Endothelial cell of umbilical vein (primary cell): ENCODE data around the gene GPR17. TPM values are rescaled to one million over a fixed set of nuclear protein-coding genes. Genes with fewer than 3 reads are reported as not detected.

ENCODE experiments used
- BruUV-seq: library from RNA; stranded (reverse); fragments of 400-500 nt; replicated peaks from 2 replicates; lab custom pipeline; 2021; lab: Mats Ljungman, UMichigan
- CTCF ChIA-PET: fragments of 300-600, 350-600 bp; sonication (Branson Sonifier 250); formaldehyde crosslinking; loops from one replicate; lab custom pipeline; 2021; ENCODE audit warnings: antibody characterized with exemption, inconsistent platforms; lab: Charles Lee
- POLR2A ChIA-PET: fragments of 300-600, 350-600 bp; sonication (Branson Sonifier 250); formaldehyde crosslinking; loops from one replicate; lab custom pipeline; 2021; ENCODE audit warnings: antibody characterized with exemption, inconsistent platforms; lab: Charles Lee
- DNase-seq: peaks from one replicate; pipeline ENCODE4 v3.0.0-alpha.2; 2011; ENCODE audit warnings: low read depth, low spot score
- FAIRE-seq: peaks from 2 replicates; lab custom pipeline; 2011; peaks lifted over from hg19 to GRCh38; lab: Jason Lieb, UNC
- H2AFZ ChIP-seq: 2 replicates; pipeline ENCODE4 v1.6.0; 2012; ENCODE audit warnings: low read depth, low read length, control low read depth, inconsistent platforms
- H3K27ac ChIP-seq: 2 replicates; pipeline ENCODE4 v1.5.1; 2011; ENCODE audit warnings: low read depth, mild to moderate bottlenecking, control low read depth, low read length, moderate library complexity; ENCODE audit not compliant: insufficient read depth
- H3K27me3 ChIP-seq, 2 experiments: 2 replicates each; pipeline versions ENCODE4 v1.6.0 to v1.6.1; 2011; ENCODE audit warnings: low read length in 2 of 2, mixed read lengths in 1 of 2; ENCODE audit not compliant: control insufficient read depth in 2 of 2, insufficient read depth in 2 of 2
- H3K36me3 ChIP-seq, 2 experiments: 2 replicates in 1 of 2; 3 replicates in 1 of 2; pipeline ENCODE4 v1.5.1; 2011; ENCODE audit warnings: low read length in 2 of 2, mild to moderate bottlenecking in 1 of 2, moderate library complexity in 1 of 2; ENCODE audit not compliant: control insufficient read depth in 2 of 2, insufficient read depth in 2 of 2; ENCODE audit errors: extremely low read depth in 1 of 2
- H3K4me1 ChIP-seq: 3 replicates; pipeline ENCODE4 v1.5.1; 2011; ENCODE audit warnings: mild to moderate bottlenecking, low read length; ENCODE audit not compliant: control insufficient read depth, insufficient read depth; ENCODE audit errors: extremely low read depth
- H3K4me2 ChIP-seq: 2 replicates; pipeline ENCODE4 v1.6.1; 2011; ENCODE audit warnings: low read length, control low read depth, mixed read lengths; ENCODE audit not compliant: insufficient read depth
- H3K4me3 ChIP-seq, 3 experiments: fragments of 200-600 bp in 1 of 3; sonication (generic), shearing (Covaris generic) in 1 of 3; replicated peaks in 1 of 3; 2 replicates each; pipeline ENCODE4 v1.5.1; 2011 to 2016; ENCODE audit warnings: control low read depth in 3 of 3, low read length in 3 of 3, mild to moderate bottlenecking in 2 of 3, inconsistent platforms in 1 of 3, low read depth in 1 of 3, moderate library complexity in 1 of 3; ENCODE audit not compliant: insufficient read depth in 1 of 3
- H3K79me2 ChIP-seq: 2 replicates; pipeline ENCODE4 v1.6.0; 2012; ENCODE audit warnings: low read length, inconsistent platforms; ENCODE audit not compliant: control insufficient read depth, insufficient read depth
- H3K9ac ChIP-seq: replicated peaks from 2 replicates; pipeline ENCODE3; 2011; ENCODE audit warnings: low read length, control low read depth; ENCODE audit not compliant: insufficient read depth; ENCODE audit errors: extremely low read depth
- H3K9me1 ChIP-seq: replicated peaks from 3 replicates; pipeline ENCODE4 v1.6.0; 2011; ENCODE audit warnings: mild to moderate bottlenecking, low read length; ENCODE audit not compliant: control insufficient read depth, insufficient read depth; ENCODE audit errors: extremely low read depth
- H3K9me3 ChIP-seq: replicated peaks from 2 replicates; pipeline ENCODE4 v1.5.1; 2012; ENCODE audit warnings: low read length, inconsistent platforms; ENCODE audit not compliant: control insufficient read depth, insufficient read depth
- H4K20me1 ChIP-seq: replicated peaks from 2 replicates; pipeline ENCODE3; 2011; ENCODE audit warnings: mild to moderate bottlenecking, low read length; ENCODE audit not compliant: control insufficient read depth, insufficient read depth; ENCODE audit errors: extremely low read depth
- EZH2 ChIP-seq: IDR thresholded peaks from 2 replicates; pipeline ENCODE4 v1.6.1; 2012; ENCODE audit warnings: borderline replicate concordance, low read depth, mild to moderate bottlenecking, moderate library complexity, low read length, inconsistent platforms; ENCODE audit not compliant: severe bottlenecking
- GATA2 ChIP-seq: IDR thresholded peaks from 2 replicates; pipeline ENCODE4 v1.7.0; 2011; ENCODE audit warnings: low read depth, mild to moderate bottlenecking, moderate library complexity, mixed read lengths, low read length; ENCODE audit not compliant: insufficient read length, insufficient read depth
- JUN ChIP-seq: IDR thresholded peaks from 2 replicates; pipeline ENCODE4 v1.6.1; 2011; ENCODE audit warnings: borderline replicate concordance, low read depth; ENCODE audit not compliant: insufficient read length, insufficient read depth
- dilution Hi-C: fragments of 300-500 bp; cut with MboI; formaldehyde crosslinking; loops from one replicate; pipeline ENCODE4 v1.15.0; 2019; ENCODE audit warnings: low sequenced_read_pairs; ENCODE audit not compliant: extremely low pct_ligation_motif_present
- intact Hi-C: fragments of 100-400 bp; cut with micrococcal nuclease; formaldehyde crosslinking; loops from one replicate; pipeline ENCODE4 v1.10.0; 2022
- polyA plus RNA-seq, 4 experiments: library from polyadenylated mRNA; depleted of rRNA in 3 of 4; stranded (reverse) in 3 of 4; unstranded in 1 of 4; fragments of >200 nt; gene quantifications; 2 replicates each; pipeline versions ENCODE4 v1.2.1 to v1.2.3, GENCODE V29; 2011 to 2012; ENCODE audit warnings: missing spikeins in 1 of 4
- total RNA-seq: library from RNA; stranded (reverse); gene quantifications from 2 replicates; pipeline ENCODE4 v1.2.3, GENCODE V29; 2021
- TF ChIP-seq, protein P1 (sequence below): IDR thresholded peaks from 2 replicates; pipeline ENCODE4 v1.6.1; 2011; ENCODE audit not compliant: insufficient read depth, insufficient read length

The GPR17 gene
- total and polyA plus RNA-seq, 2 donors (not counting 3 experiments of a cell fraction or from before 2014, with no cell fraction given): 0.10 TPM; not detected in 1

DNA sequence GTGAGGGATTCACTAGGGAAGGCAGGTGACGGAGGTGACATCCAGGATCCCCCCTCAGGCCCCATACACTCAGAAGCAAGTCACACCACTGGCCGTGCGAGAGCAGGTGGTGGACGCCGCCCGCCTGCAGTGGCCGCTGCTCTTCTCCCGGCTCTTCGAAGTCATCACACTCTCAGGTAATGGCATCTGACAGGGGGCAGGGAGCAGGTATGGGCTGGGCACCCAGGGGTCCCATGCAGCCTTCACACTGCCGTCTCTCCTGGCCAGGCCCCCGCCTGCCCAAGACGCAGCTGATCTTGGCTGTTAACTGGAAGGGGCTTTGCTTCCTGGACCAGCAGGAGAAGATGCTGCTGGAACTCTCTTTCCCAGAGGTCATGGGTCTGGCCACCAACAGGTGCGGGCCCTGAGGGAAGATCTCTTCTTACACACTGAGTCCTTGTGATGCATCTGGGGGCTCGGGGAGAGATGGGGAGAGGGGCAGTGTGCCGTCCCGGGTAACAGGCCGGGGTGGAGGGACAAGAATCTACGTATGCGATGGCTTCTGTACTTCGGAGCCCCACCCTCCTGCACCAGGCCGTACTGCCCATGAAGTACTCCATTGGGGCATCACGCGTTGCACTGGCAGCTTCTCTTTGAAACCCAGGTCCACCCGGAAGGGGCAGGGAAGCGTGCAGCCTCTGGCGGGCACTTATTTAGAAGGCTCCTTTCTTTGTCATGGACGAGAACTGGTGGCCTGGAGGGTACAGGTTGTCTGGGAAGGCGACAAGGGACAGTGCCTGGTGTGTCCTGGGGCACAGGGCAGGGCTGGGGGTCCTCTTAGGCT is 18.8 kb upstream of the GPR17 start:
- dilution Hi-C loops: no loop called here
- Histone ChIP-seq H4K20me1 (no peaks in the 10 kb centered on the region), H3K9ac (no peak overlapping the region), H3K79me2 (no peaks in the 10 kb centered on the region), H3K4me2 (no peak overlapping the region), H3K36me3 (no peaks in the 10 kb centered on the region), H3K9me1 (no peaks in the 10 kb centered on the region), H3K27me3 (no peaks in the 10 kb centered on the region), H3K9me3 (no peaks in the 10 kb centered on the region), H2AFZ (no peak overlapping the region), H3K4me1 (no peaks in the 10 kb centered on the region), H3K27ac (no peak overlapping the region), H3K4me3 (no peak overlapping the region)
- FAIRE-seq: no peak
- BruUV-seq: no TSS peak
- intact Hi-C loops: no loop called here
- CTCF ChIA-PET: no interaction called here
- TF ChIP-seq EZH2 (no peak), JUN (no peak), GATA2 (no peak)
- TF ChIP-seq, protein P1, sequence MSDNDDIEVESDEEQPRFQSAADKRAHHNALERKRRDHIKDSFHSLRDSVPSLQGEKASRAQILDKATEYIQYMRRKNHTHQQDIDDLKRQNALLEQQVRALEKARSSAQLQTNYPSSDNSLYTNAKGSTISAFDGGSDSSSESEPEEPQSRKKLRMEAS: no peak
- POLR2A ChIA-PET: no interaction called here
- no peak for DNase-seq
